Thyroid gland (tissue), 4 donors: ENCODE measurements around the gene COPE.

Experiments
- POLR2A ChIP-seq, 2 donors: fragments of 450-650 bp; IDR thresholded peaks; one replicate each; pipeline ENCODE4 v1.6.1; 2017; ENCODE audit warnings: antibody characterized with exemption in 2 of 2, mild to moderate bottlenecking in 2 of 2, moderate library complexity in 1 of 2
- TF ChIP-seq, protein P1 (sequence below), 6 experiments: fragments of 200-600 bp in 3 of 6; fragments of 450-650 bp in 3 of 6; sonication (generic) in 3 of 6; IDR thresholded peaks; one replicate each; pipeline ENCODE4 v1.5.1; 2016 to 2019; ENCODE audit warnings: antibody characterized with exemption in 6 of 6, mild to moderate bottlenecking in 2 of 6, inconsistent platforms in 1 of 6, moderate library complexity in 1 of 6

DNA sequence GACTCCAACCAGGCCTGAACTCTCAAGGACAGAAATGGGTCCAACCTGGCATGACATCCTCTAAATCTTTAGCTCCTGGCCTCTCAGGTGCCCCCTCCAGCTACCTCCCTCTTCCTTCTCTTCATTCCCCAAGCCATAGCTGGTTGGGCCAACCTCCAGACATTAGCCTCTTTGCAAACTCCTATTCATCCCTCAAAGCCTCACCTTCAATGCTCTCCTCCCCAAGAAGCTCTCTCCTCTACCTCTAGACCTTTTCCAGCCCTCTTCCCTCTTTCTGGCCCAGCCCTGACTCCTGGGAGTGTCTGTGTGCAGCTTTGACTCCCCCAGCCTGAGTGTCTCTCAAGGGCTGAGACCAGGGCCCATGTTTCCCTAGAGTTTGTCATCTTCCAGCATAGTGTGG is 27.1 kb upstream of the COPE start:
- TF ChIP-seq, protein P1, sequence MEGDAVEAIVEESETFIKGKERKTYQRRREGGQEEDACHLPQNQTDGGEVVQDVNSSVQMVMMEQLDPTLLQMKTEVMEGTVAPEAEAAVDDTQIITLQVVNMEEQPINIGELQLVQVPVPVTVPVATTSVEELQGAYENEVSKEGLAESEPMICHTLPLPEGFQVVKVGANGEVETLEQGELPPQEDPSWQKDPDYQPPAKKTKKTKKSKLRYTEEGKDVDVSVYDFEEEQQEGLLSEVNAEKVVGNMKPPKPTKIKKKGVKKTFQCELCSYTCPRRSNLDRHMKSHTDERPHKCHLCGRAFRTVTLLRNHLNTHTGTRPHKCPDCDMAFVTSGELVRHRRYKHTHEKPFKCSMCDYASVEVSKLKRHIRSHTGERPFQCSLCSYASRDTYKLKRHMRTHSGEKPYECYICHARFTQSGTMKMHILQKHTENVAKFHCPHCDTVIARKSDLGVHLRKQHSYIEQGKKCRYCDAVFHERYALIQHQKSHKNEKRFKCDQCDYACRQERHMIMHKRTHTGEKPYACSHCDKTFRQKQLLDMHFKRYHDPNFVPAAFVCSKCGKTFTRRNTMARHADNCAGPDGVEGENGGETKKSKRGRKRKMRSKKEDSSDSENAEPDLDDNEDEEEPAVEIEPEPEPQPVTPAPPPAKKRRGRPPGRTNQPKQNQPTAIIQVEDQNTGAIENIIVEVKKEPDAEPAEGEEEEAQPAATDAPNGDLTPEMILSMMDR (IDR thresholded peaks at IDR 0.05) = no peak
- TF ChIP-seq POLR2A (IDR thresholded peaks at IDR 0.05) = no peak
